Activated gamma-delta T cell treated with Interleukin-2 at 50 U/mL for 16 hours (primary cell): ENCODE measurements around the gene CAPN11.
"Not testable (repeated sequence)": the region's sequence is repeated elsewhere in the genome, so short reads cannot be mapped to it uniquely, and the experiment has no call there.

Experiments
- DNase-seq: peaks from one replicate; pipeline ENCODE4 v3.0.0-alpha.2; 2020

The CAPN11 gene

DNA sequence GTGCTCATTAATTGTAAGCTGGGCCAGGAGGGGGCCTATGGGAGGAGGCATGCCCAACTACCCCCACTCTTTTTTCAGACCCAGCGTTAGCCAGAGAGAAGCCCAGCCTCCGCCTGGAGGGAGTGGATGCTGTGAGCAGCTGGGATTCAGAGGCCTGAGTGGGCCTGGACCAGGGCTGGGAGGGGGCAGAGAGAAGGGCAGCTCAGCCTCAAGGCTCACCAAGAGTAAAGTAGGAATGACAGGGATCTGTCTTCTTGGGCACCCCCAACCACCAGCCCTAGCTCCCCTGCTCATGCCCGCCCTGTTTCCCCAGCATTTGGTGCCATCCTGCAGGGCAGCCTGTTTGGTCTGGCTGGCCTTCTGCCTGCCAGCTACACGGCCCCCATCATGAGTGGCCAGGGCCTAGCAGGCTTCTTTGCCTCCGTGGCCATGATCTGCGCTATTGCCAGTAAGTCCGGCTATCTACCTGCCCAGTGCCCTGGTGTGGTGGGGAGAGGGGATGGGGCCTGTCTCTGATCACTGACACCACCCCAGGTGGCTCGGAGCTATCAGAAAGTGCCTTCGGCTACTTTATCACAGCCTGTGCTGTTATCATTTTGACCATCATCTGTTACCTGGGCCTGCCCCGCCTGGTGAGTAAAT lies 71.5 kb downstream of the CAPN11 start:
- DNase-seq: no peak

DNA sequence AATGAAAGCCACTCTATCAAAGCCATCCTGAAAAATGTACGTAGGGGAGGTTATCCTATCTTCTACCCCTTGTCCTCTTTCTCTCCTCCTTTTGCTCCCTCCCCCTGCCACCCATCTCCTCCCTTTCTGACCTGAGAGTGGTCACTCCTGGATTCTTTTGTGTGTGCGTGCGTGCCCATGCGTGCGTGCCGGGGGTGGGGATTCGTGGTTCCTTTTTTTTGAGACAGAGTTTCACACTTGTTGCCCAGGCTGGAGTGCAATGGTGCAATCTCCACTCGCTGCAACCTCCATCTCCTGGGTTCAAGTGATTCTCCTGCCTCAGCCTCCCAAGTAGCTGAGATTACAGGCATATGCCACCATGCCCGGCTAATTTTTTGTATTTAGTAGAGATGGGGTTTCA lies 72.8 kb downstream of the CAPN11 start:
- not testable (repeated sequence) for DNase-seq

GRCh38 chr6:44232676-44233566 lies 74.3 kb downstream of the CAPN11 start:
- no peak for DNase-seq

GRCh38 chr6:44233567-44234100 lies 75.0 kb downstream of the CAPN11 start:
- no peak for DNase-seq
